ENCODE measurements around the gene ULK4.

GRCh38 chr3:41893977-41894376, 67.9 kb downstream of the ULK4 start:
- TF ChIP-seq CTCF (IDR thresholded peaks at IDR 0.05; ENCODE audit: borderline replicate concordance, extremely low read depth, low read length, poor library complexity, severe bottlenecking) (peak; percentile 59), EZH2 (IDR thresholded peaks at IDR 0.05; ENCODE audit: borderline replicate concordance, low read depth, low read length, severe bottlenecking) (no peak)

Data from DND-41 (cell line).